Cardiac fibroblast (primary cell): ENCODE measurements around the gene TADA2A.

Source experiments
- DNase-seq, 2 donors: peaks; one replicate each; pipeline versions ENCODE4 v3.0.0 to v3.0.0-alpha.2; 2010; ENCODE audit warnings: low read depth in 2 of 2
- H3K4me3 ChIP-seq, 2 donors: replicated peaks in 1 of 2; 1 replicate in 1 of 2; 2 replicates in 1 of 2; pipeline ENCODE4 v1.5.1; 2011; ENCODE audit warnings: low read depth in 2 of 2, low read length in 2 of 2, mild to moderate bottlenecking in 2 of 2, moderate library complexity in 1 of 2
- CTCF ChIP-seq: IDR thresholded peaks from one replicate; pipeline ENCODE4 v1.5.1; 2011; ENCODE audit warnings: low read depth, mild to moderate bottlenecking, low read length, inconsistent platforms

TADA2A gene

GRCh38 chr17:37490638-37491614 lies 84.2 kb downstream of the TADA2A start:
- peak overlapping the region; percentile 61 to 75 for H3K4me3 ChIP-seq
- DNase-seq: peak; percentile 85 to 89
- no peak for TF ChIP-seq CTCF

- DNase-seq: no peak
- no peak overlapping the region for H3K4me3 ChIP-seq
- TF ChIP-seq CTCF: no peak
Measured at GRCh38 chr17:37492167-37492566, 85.5 kb downstream of the TADA2A start.

GRCh38 chr17:37493249-37494027 lies 86.8 kb downstream of the TADA2A start:
- TF ChIP-seq CTCF: no peak
- peak; percentile 68 to 94 for DNase-seq
- H3K4me3 ChIP-seq: no peak overlapping the region

- no peak overlapping the region for H3K4me3 ChIP-seq
- TF ChIP-seq CTCF: no peak
- peak in 1 of 2 donors; percentile 57 for DNase-seq
Measured at GRCh38 chr17:37494401-37494831, 87.7 kb downstream of the TADA2A start.

GRCh38 chr17:37494971-37495370 lies 88.3 kb downstream of the TADA2A start:
- no peak for TF ChIP-seq CTCF
- H3K4me3 ChIP-seq: no peak overlapping the region

GRCh38 chr17:37500378-37500777 lies 93.7 kb downstream of the TADA2A start:
- no peak overlapping the region for H3K4me3 ChIP-seq
- no peak for DNase-seq
- no peak for TF ChIP-seq CTCF

More at GRCh38 chr17:37494971-37495370, 88.3 kb downstream of the TADA2A start:
- no peak for DNase-seq
